Hepatocyte (in vitro differentiated cells): Measurements from ENCODE around the gene MYZAP. TPM values are rescaled to one million over a fixed set of nuclear protein-coding genes. Genes with fewer than 3 reads are reported as not detected.

Experiments
- DNase-seq: peaks from one replicate; pipeline ENCODE4 v3.0.0-alpha.2; 2016; ENCODE audit warnings: low spot score
- H2AFZ ChIP-seq: fragments of 200-600 bp; sonication (generic); 2 replicates; pipeline ENCODE4 v1.6.0; 2016; ENCODE audit warnings: antibody characterized with exemption, mild to moderate bottlenecking
- H3K27ac ChIP-seq: fragments of 200-600 bp; sonication (generic); 2 replicates; pipeline ENCODE4 v1.5.1; 2016; ENCODE audit warnings: mild to moderate bottlenecking
- H3K27me3 ChIP-seq: fragments of 200-600 bp; sonication (generic); 2 replicates; pipeline ENCODE4 v1.6.1; 2016
- H3K36me3 ChIP-seq: fragments of 200-600 bp; sonication (generic); replicated peaks from 2 replicates; pipeline ENCODE4 v1.5.1; 2016; ENCODE audit warnings: low read depth; ENCODE audit not compliant: insufficient read depth
- H3K4me1 ChIP-seq: fragments of 200-600 bp; sonication (generic); 2 replicates; pipeline ENCODE4 v1.5.1; 2016; ENCODE audit warnings: mild to moderate bottlenecking, moderate library complexity; ENCODE audit not compliant: insufficient read depth
- H3K4me2 ChIP-seq: fragments of 200-600 bp; sonication (generic); 2 replicates; pipeline ENCODE4 v1.6.0; 2016
- H3K4me3 ChIP-seq: fragments of 200-600 bp; sonication (generic); 2 replicates; pipeline ENCODE4 v1.5.1; 2016; ENCODE audit warnings: mild to moderate bottlenecking
- H3K79me2 ChIP-seq: fragments of 200-600 bp; sonication (generic); 2 replicates; pipeline ENCODE4 v1.6.0; 2017; ENCODE audit warnings: mild to moderate bottlenecking
- H3K9me2 ChIP-seq: fragments of 200-600 bp; sonication (generic); replicated peaks from 2 replicates; pipeline ENCODE4 v1.6.0; 2017; ENCODE audit warnings: mild to moderate bottlenecking; ENCODE audit not compliant: insufficient read depth
- H3K9me3 ChIP-seq: fragments of 200-600 bp; sonication (generic); 2 replicates; pipeline ENCODE4 v1.5.1; 2016; ENCODE audit warnings: low read depth, mild to moderate bottlenecking
- H4K20me1 ChIP-seq: fragments of 200-600 bp; sonication (generic); 2 replicates; pipeline ENCODE4 v1.6.0; 2016; ENCODE audit warnings: mild to moderate bottlenecking; ENCODE audit not compliant: insufficient read depth, poor library complexity, severe bottlenecking
- CTCF ChIP-seq: fragments of 200-600 bp; sonication (generic); IDR thresholded peaks from 2 replicates; pipeline ENCODE4 v1.5.1; 2016; ENCODE audit warnings: antibody characterized with exemption, mild to moderate bottlenecking; ENCODE audit not compliant: poor library complexity
- EZH2 ChIP-seq: fragments of 200-600 bp; sonication (generic); IDR thresholded peaks from 2 replicates; pipeline ENCODE4 v1.6.1; 2016; ENCODE audit warnings: antibody characterized with exemption, mild to moderate bottlenecking, borderline replicate concordance
- EZH2phosphoT487 ChIP-seq: fragments of 200-600 bp; sonication (generic); IDR thresholded peaks from one replicate; pipeline ENCODE4 v1.6.1; 2018; ENCODE audit warnings: antibody characterized with exemption, mild to moderate bottlenecking, low read depth, moderate library complexity; ENCODE audit not compliant: unreplicated experiment, severe bottlenecking
- WGBS: methylation state at CpG from one replicate; pipeline ENCODE4 v1.1.6; 2016; ENCODE audit warnings: low lambda C conversion rate; ENCODE audit errors: missing lambda C conversion rate; 5-methylcytosine and 5-hydroxymethylcytosine counted together
- polyA plus RNA-seq: library from polyadenylated mRNA; unstranded; fragments of >200 nt; fragmentation: Nextera tagmentation; extraction: Ambion mirVana; gene quantifications from 2 replicates; pipeline ENCODE4 v1.2.1, GENCODE V29; 2016
- total RNA-seq: library from RNA; depleted of rRNA; stranded (reverse); fragments of >200 nt; gene quantifications from 2 replicates; pipeline ENCODE4 v1.2.3, GENCODE V29; 2014

The MYZAP gene
- total and polyA plus RNA-seq, 2 experiments from 2014 or later = 12.0 to 15.5 TPM

DNA sequence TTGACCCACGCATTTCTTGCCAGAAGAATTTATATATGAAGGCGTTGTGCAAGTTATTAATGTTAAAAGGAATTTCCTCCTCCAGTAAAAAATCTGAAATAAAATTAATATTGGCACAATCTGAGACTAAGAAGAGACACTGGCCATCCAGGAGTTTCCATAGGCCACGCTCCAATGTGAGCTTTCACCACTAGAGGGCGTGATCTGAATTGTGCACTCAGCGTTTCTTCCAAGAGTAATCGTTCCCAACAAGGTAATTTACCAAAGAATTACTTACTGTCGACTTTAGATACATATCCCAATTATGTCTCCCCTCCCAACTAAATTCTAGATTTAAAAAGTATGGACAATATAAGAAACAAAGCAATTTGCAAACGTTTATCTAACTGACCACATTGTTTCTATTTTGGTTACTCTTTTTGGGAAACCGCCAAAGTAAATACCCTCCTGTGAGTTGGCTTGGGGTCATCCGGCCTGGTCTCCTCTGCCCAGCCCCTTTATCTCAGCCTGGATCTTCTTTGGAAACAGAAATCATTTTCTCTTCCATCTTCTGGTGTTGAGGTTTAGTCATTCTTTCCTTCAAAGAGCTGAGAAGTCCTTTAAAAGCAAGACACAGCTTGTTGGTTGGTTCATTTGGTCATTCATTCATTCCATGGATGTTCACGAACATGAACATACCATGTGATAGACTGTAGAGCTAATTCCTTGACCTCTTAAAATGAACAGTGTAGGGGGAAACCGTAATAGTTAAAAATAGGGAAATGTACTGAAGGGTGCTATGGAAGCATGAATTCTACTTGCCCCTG lies 141.0 kb downstream of the MYZAP start:
- Histone ChIP-seq H3K4me2 (no peak overlapping the region), H3K9me2 (no peaks in the 10 kb centered on the region)
- DNase-seq = peak; percentile 69

DNA sequence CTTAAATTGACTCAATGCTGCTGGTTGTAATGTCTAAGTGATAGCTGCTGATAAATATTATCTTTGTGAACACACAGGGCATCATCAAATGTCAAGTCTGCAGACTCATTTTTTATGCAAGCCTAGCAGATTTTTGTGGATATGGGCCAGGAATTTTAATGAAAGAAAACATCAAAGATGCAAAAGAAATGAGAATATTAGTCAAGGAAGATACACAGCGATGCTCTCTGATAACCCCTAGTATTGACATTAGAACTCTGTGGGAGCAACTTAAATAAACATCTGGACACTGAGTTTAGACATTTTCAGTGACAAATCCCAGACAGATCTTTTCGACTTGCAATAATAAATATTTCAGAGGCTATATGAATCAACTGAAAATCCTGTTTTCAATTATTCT lies 143.2 kb downstream of the MYZAP start:
- no peak overlapping the region for H3K4me2 ChIP-seq
- no peak for TF ChIP-seq CTCF
- TF ChIP-seq EZH2 = no peak
- no peak for TF ChIP-seq EZH2phosphoT487
- 14% methylated on average over 2 of the region's 2 CpGs for WGBS

More for the DNA sequence above, 141.0 kb downstream of the MYZAP start:
- no peak for TF ChIP-seq EZH2phosphoT487
- TF ChIP-seq CTCF = peak; percentile 69
- H3K4me3 ChIP-seq = no peak overlapping the region
- H3K27me3 ChIP-seq = no peaks in the 10 kb centered on the region
- no peaks in the 10 kb centered on the region for H3K36me3 ChIP-seq
- no peaks in the 10 kb centered on the region for H3K79me2 ChIP-seq
- H2AFZ ChIP-seq = no peak overlapping the region
- peaks cover 4% of the 10 kb centered on the region for H3K4me1 ChIP-seq
- H3K9me3 ChIP-seq = no peaks in the 10 kb centered on the region
- 44% methylated on average over 12 of the region's 12 CpGs for WGBS
- no peak overlapping the region for H3K27ac ChIP-seq
- no peaks in the 10 kb centered on the region for H4K20me1 ChIP-seq

More for the DNA sequence above, 143.2 kb downstream of the MYZAP start:
- no peak overlapping the region for H2AFZ ChIP-seq
- H3K36me3 ChIP-seq = no peaks in the 10 kb centered on the region
- H3K79me2 ChIP-seq = no peaks in the 10 kb centered on the region
- H3K9me3 ChIP-seq = no peaks in the 10 kb centered on the region
- H3K27ac ChIP-seq = no peak overlapping the region
- no peaks in the 10 kb centered on the region for H3K27me3 ChIP-seq
- no peak overlapping the region for H3K4me3 ChIP-seq
- no peaks in the 10 kb centered on the region for H4K20me1 ChIP-seq
- H3K4me1 ChIP-seq = peaks cover 4% of the 10 kb centered on the region
- no peaks in the 10 kb centered on the region for H3K9me2 ChIP-seq
- DNase-seq = no peak

Other genes with a start within 250 kb of the MYZAP start
- gene CGNL1, start 215.4 kb upstream of the MYZAP start, total RNA-seq = 13.1 and 13.7 TPM in 2 replicates
- gene CGNL1, start 215.4 kb upstream of the MYZAP start, polyA plus RNA-seq = 9.8 and 11.4 TPM in 2 replicates
- gene POLR2M, start 114.8 kb downstream of the MYZAP start, total RNA-seq = 56.7 and 145 TPM in 2 replicates
- gene POLR2M, start 114.8 kb downstream of the MYZAP start, polyA plus RNA-seq = 18.8 and 27.0 TPM in 2 replicates